Measurements from ENCODE around the gene SYT15. TPM values are rescaled to one million over a fixed set of nuclear protein-coding genes. Genes with fewer than 3 reads are reported as not detected.
"Not testable (repeated sequence)": the region's sequence is repeated elsewhere in the genome, so short reads cannot be mapped to it uniquely, and the experiment has no call there.

SYT15 gene
- total and polyA plus RNA-seq, 10 of the 15 experiments (the other 5 are each of a cell fraction or from before 2014, with no cell fraction given), result 0.03 to 0.67 (median 0.15) TPM

DNA sequence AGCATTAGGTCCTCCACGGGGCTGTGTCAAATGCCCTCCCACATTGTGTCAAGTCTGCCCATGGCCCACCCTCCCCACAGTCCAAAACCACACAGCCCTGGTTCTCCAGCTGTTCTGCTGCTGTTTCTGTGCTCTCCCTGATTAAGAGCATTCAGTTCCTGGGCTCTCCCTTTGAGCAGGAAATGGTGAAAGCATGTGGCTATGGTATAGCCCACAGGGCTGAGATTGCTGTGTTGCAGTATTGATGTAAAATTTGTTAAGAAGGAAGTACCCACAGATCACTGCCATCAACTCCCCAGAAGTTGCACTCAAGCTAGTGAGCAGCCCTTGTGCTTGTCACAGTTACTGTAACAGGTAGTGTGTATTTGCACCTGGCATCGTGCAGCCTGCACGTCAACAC lies 9.3 kb downstream of the SYT15 start:
- H3K27me3 ChIP-seq (replicated peaks in 1 of 2; ENCODE audit: control insufficient read depth in 2 of 2, insufficient read depth in 2 of 2, low read length in 1 of 2); ATAC-seq; H3K79me2 ChIP-seq (ENCODE audit: control insufficient read depth, insufficient read depth, low read length); H3K4me2 ChIP-seq (ENCODE audit: control insufficient read depth, insufficient read depth); H2AFZ ChIP-seq (ENCODE audit: control insufficient read depth, low read depth, low read length); H3K4me1 ChIP-seq (ENCODE audit: control insufficient read depth, insufficient read depth, low read length); H3K27ac ChIP-seq (ENCODE audit: control insufficient read depth, insufficient read depth); H3K9me3 ChIP-seq (replicated peaks; ENCODE audit: control insufficient read depth, insufficient read depth, low read length); RAD21 ChIA-PET (ENCODE audit: unreplicated experiment); CTCF ChIA-PET; DNase-seq (ENCODE audit: low read depth, low spot score); in situ Hi-C loops (cut with MboI); POLR2A ChIA-PET; intact Hi-C loops (cut with micrococcal nuclease; ENCODE audit: unreplicated experiment); H3K36me3 ChIP-seq (ENCODE audit: control insufficient read depth in 2 of 2, insufficient read depth in 2 of 2, low read length in 1 of 2); FAIRE-seq; H4K20me1 ChIP-seq (ENCODE audit: control insufficient read depth, insufficient read depth); H3K9ac ChIP-seq (ENCODE audit: control insufficient read depth, insufficient read depth, low read length); H3K4me3 ChIP-seq; SMC1A ChIA-PET (ENCODE audit: uncharacterized antibody, unreplicated experiment); BruUV-seq (replicated peaks): not testable (repeated sequence)
- no CpG with 5 or more reads among the region's 3 CpGs for WGBS (ENCODE audit: insufficient coverage, insufficient replicate concordance, low lambda C conversion rate, missing lambda C conversion rate)

DNA sequence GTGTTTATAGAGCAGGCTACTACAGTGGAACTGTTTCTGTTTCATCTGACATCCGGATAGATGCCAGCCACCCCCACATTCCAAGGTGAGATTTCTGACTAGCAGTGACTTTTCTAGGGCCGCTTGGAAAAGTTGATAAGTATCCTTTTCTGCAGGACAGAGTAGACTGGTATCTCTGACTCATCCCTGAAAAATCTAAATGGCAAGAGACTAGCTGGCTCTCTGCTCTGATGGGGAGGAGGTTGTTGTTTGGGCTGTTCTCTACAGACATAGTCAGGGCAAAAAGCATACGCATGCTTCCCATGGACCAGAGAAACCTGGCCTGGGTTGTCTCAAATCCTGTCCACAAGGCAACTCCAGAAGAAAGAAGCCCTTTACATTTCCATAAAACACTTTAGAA lies 10.7 kb downstream of the SYT15 start:
- WGBS (ENCODE audit: insufficient coverage, insufficient replicate concordance, low lambda C conversion rate, missing lambda C conversion rate), result no CpG with 5 or more reads among the region's 3 CpGs
- H3K4me1 ChIP-seq (ENCODE audit: control insufficient read depth, insufficient read depth, low read length); BruUV-seq (replicated peaks); intact Hi-C loops (cut with micrococcal nuclease; ENCODE audit: unreplicated experiment); ATAC-seq; H4K20me1 ChIP-seq (ENCODE audit: control insufficient read depth, insufficient read depth); DNase-seq (ENCODE audit: low read depth, low spot score); POLR2A ChIA-PET; H3K27ac ChIP-seq (ENCODE audit: control insufficient read depth, insufficient read depth); RAD21 ChIA-PET (ENCODE audit: unreplicated experiment); in situ Hi-C loops (cut with MboI); H3K4me2 ChIP-seq (ENCODE audit: control insufficient read depth, insufficient read depth); SMC1A ChIA-PET (ENCODE audit: uncharacterized antibody, unreplicated experiment); H3K27me3 ChIP-seq (replicated peaks in 1 of 2; ENCODE audit: control insufficient read depth in 2 of 2, insufficient read depth in 2 of 2, low read length in 1 of 2); FAIRE-seq; H3K9ac ChIP-seq (ENCODE audit: control insufficient read depth, insufficient read depth, low read length); H3K79me2 ChIP-seq (ENCODE audit: control insufficient read depth, insufficient read depth, low read length); CTCF ChIA-PET; H3K4me3 ChIP-seq; H3K36me3 ChIP-seq (ENCODE audit: control insufficient read depth in 2 of 2, insufficient read depth in 2 of 2, low read length in 1 of 2); H3K9me3 ChIP-seq (replicated peaks; ENCODE audit: control insufficient read depth, insufficient read depth, low read length); H2AFZ ChIP-seq (ENCODE audit: control insufficient read depth, low read depth, low read length): not testable (repeated sequence)

GRCh38 chr10:46591053-46591452 lies 12.1 kb downstream of the SYT15 start:
- H3K4me2 ChIP-seq (ENCODE audit: control insufficient read depth, insufficient read depth); ATAC-seq; H4K20me1 ChIP-seq (ENCODE audit: control insufficient read depth, insufficient read depth); RAD21 ChIA-PET (ENCODE audit: unreplicated experiment); FAIRE-seq; in situ Hi-C loops (cut with MboI); H3K4me3 ChIP-seq; intact Hi-C loops (cut with micrococcal nuclease; ENCODE audit: unreplicated experiment); SMC1A ChIA-PET (ENCODE audit: uncharacterized antibody, unreplicated experiment); H3K27ac ChIP-seq (ENCODE audit: control insufficient read depth, insufficient read depth); H3K27me3 ChIP-seq (replicated peaks in 1 of 2; ENCODE audit: control insufficient read depth in 2 of 2, insufficient read depth in 2 of 2, low read length in 1 of 2); H3K4me1 ChIP-seq (ENCODE audit: control insufficient read depth, insufficient read depth, low read length); H2AFZ ChIP-seq (ENCODE audit: control insufficient read depth, low read depth, low read length); H3K9me3 ChIP-seq (replicated peaks; ENCODE audit: control insufficient read depth, insufficient read depth, low read length); H3K36me3 ChIP-seq (ENCODE audit: control insufficient read depth in 2 of 2, insufficient read depth in 2 of 2, low read length in 1 of 2); H3K79me2 ChIP-seq (ENCODE audit: control insufficient read depth, insufficient read depth, low read length); CTCF ChIA-PET; DNase-seq (ENCODE audit: low read depth, low spot score); BruUV-seq (replicated peaks); H3K9ac ChIP-seq (ENCODE audit: control insufficient read depth, insufficient read depth, low read length); POLR2A ChIA-PET: not testable (repeated sequence)
- WGBS (ENCODE audit: insufficient coverage, insufficient replicate concordance, low lambda C conversion rate, missing lambda C conversion rate), result no CpG with 5 or more reads among the region's 8 CpGs

GRCh38 chr10:46593307-46593706 lies 14.4 kb downstream of the SYT15 start:
- H3K27me3 ChIP-seq (replicated peaks in 1 of 2; ENCODE audit: control insufficient read depth in 2 of 2, insufficient read depth in 2 of 2, low read length in 1 of 2); H3K4me2 ChIP-seq (ENCODE audit: control insufficient read depth, insufficient read depth); CTCF ChIA-PET; H3K79me2 ChIP-seq (ENCODE audit: control insufficient read depth, insufficient read depth, low read length); H3K9me3 ChIP-seq (replicated peaks; ENCODE audit: control insufficient read depth, insufficient read depth, low read length); intact Hi-C loops (cut with micrococcal nuclease; ENCODE audit: unreplicated experiment); BruUV-seq (replicated peaks); POLR2A ChIA-PET; ATAC-seq; H2AFZ ChIP-seq (ENCODE audit: control insufficient read depth, low read depth, low read length); H3K4me1 ChIP-seq (ENCODE audit: control insufficient read depth, insufficient read depth, low read length); H3K36me3 ChIP-seq (ENCODE audit: control insufficient read depth in 2 of 2, insufficient read depth in 2 of 2, low read length in 1 of 2); FAIRE-seq; H3K4me3 ChIP-seq; H4K20me1 ChIP-seq (ENCODE audit: control insufficient read depth, insufficient read depth); H3K27ac ChIP-seq (ENCODE audit: control insufficient read depth, insufficient read depth); H3K9ac ChIP-seq (ENCODE audit: control insufficient read depth, insufficient read depth, low read length); SMC1A ChIA-PET (ENCODE audit: uncharacterized antibody, unreplicated experiment); in situ Hi-C loops (cut with MboI); RAD21 ChIA-PET (ENCODE audit: unreplicated experiment); DNase-seq (ENCODE audit: low read depth, low spot score): not testable (repeated sequence)
- 74% methylated on average over 5 of the region's 13 CpGs for WGBS (ENCODE audit: insufficient coverage, insufficient replicate concordance, low lambda C conversion rate, missing lambda C conversion rate)
